DOHH2 (cell line): Measurements from ENCODE around the gene FAAP20.

Source experiments
- H3F3A ChIP-seq: fragments of 200-600 bp; sonication (generic), shearing (Covaris generic); 2 replicates; pipeline ENCODE4 v1.6.0; 2016; ENCODE audit warnings: antibody characterized with exemption, mild to moderate bottlenecking; ENCODE audit not compliant: control insufficient read depth, insufficient read depth
- H3K27ac ChIP-seq: fragments of 200-600 bp; sonication (generic); 2 replicates; pipeline ENCODE4 v1.5.1; 2014; ENCODE audit warnings: low read depth, mild to moderate bottlenecking, low read length, moderate library complexity
- H3K27me3 ChIP-seq: fragments of 200-600 bp; sonication (generic); 2 replicates; pipeline ENCODE4 v1.6.1; 2014; ENCODE audit warnings: mild to moderate bottlenecking, low read length, mixed read lengths; ENCODE audit not compliant: control insufficient read depth
- H3K36me3 ChIP-seq: fragments of 200-600 bp; sonication (generic); 2 replicates; pipeline ENCODE4 v1.6.1; 2014; ENCODE audit warnings: mild to moderate bottlenecking, low read length, moderate library complexity, mixed read lengths; ENCODE audit not compliant: control insufficient read depth
- H3K4me1 ChIP-seq: fragments of 200-600 bp; sonication (generic); 2 replicates; pipeline ENCODE4 v1.6.1; 2014; ENCODE audit warnings: mild to moderate bottlenecking, low read length, mixed read lengths; ENCODE audit not compliant: control insufficient read depth
- H3K4me2 ChIP-seq: fragments of 200-600 bp; sonication (generic); 2 replicates; pipeline ENCODE4 v1.6.0; 2014; ENCODE audit warnings: mild to moderate bottlenecking, low read length, moderate library complexity
- H3K4me3 ChIP-seq: fragments of 200-600 bp; sonication (generic); 2 replicates; pipeline ENCODE4 v1.5.1; 2014; ENCODE audit warnings: mild to moderate bottlenecking, low read length, mixed read lengths
- H3K79me2 ChIP-seq: fragments of 200-600 bp; sonication (generic); 2 replicates; pipeline ENCODE4 v1.6.1; 2014; ENCODE audit warnings: mild to moderate bottlenecking, low read length, mixed read lengths; ENCODE audit not compliant: control insufficient read depth
- H3K9me2 ChIP-seq: fragments of 200-600 bp; sonication (generic); replicated peaks from 2 replicates; pipeline ENCODE4 v1.6.1; 2014; ENCODE audit warnings: mild to moderate bottlenecking, low read length, mixed read lengths; ENCODE audit not compliant: control insufficient read depth
- H3K9me3 ChIP-seq: fragments of 200-600 bp; sonication (generic); 2 replicates; pipeline ENCODE4 v1.6.1; 2014; ENCODE audit warnings: antibody characterized with exemption, low read length, mixed read lengths; ENCODE audit not compliant: control insufficient read depth, insufficient read depth
- H4K20me1 ChIP-seq: fragments of 200-600 bp; sonication (generic); 2 replicates; pipeline ENCODE4 v1.6.0; 2014; ENCODE audit warnings: low read depth, mild to moderate bottlenecking, antibody characterized with exemption, low read length, moderate library complexity; ENCODE audit not compliant: control insufficient read depth, insufficient read depth
- CTCF ChIP-seq: fragments of 200-600 bp; sonication (generic); IDR thresholded peaks from one replicate; pipeline ENCODE4 v1.5.1; 2014; ENCODE audit warnings: antibody characterized with exemption, mild to moderate bottlenecking, low read depth, low read length; ENCODE audit not compliant: poor library complexity, severe bottlenecking
- EZH2phosphoT487 ChIP-seq: fragments of 200-600 bp; sonication (generic); IDR thresholded peaks from 2 replicates; pipeline ENCODE4 v1.6.1; 2017; ENCODE audit warnings: borderline replicate concordance, mild to moderate bottlenecking, antibody characterized with exemption, low read length, moderate library complexity, mixed read lengths

FAAP20 gene

DNA sequence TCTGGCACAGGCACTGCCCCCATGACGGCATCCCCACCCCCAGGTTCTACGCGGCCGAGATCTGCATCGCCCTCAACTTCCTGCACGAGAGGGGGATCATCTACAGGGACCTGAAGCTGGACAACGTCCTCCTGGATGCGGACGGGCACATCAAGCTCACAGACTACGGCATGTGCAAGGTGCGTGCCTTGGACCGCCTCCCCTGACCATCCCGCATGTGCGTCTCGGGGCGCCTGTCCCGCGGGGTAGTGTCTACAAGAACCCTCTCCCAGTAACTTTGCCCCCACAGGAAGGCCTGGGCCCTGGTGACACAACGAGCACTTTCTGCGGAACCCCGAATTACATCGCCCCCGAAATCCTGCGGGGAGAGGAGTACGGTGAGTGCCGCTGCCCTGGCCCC, 22.6 kb downstream of the FAAP20 start:
- no peaks in the 10 kb centered on the region for H3K79me2 ChIP-seq
- no peaks in the 10 kb centered on the region for H3K27me3 ChIP-seq
- no peak for TF ChIP-seq EZH2phosphoT487
- TF ChIP-seq CTCF, result no peak
- H3K36me3 ChIP-seq, result no peaks in the 10 kb centered on the region
- no peaks in the 10 kb centered on the region for H3K9me3 ChIP-seq
- no peaks in the 10 kb centered on the region for H3K9me2 ChIP-seq
- H3F3A ChIP-seq, result no peaks in the 10 kb centered on the region
- 0 out of 2 replicates have a peak, but pooled peaks cover 3% of the 10 kb centered on the region for H4K20me1 ChIP-seq
- H3K4me2 ChIP-seq, result no peak overlapping the region
- H3K4me3 ChIP-seq, result no peak overlapping the region
- no peaks in the 10 kb centered on the region for H3K4me1 ChIP-seq
- H3K27ac ChIP-seq, result no peak overlapping the region

- H3K36me3 ChIP-seq, result no peaks in the 10 kb centered on the region
Measured at GRCh38 chr1:2170211-2170610, 24.4 kb downstream of the FAAP20 start.

GRCh38 chr1:2169200-2169836, 25.3 kb downstream of the FAAP20 start:
- Histone ChIP-seq H3K4me3 (no peak overlapping the region), H3K27me3 (no peaks in the 10 kb centered on the region), H3K9me2 (no peaks in the 10 kb centered on the region), H3F3A (no peaks in the 10 kb centered on the region), H3K4me2 (no peak overlapping the region), H3K79me2 (no peaks in the 10 kb centered on the region), H3K36me3 (no peaks in the 10 kb centered on the region), H3K4me1 (no peaks in the 10 kb centered on the region), H4K20me1 (0 out of 2 replicates have a peak, but pooled peaks cover 3% of the 10 kb centered on the region), H3K9me3 (no peaks in the 10 kb centered on the region), H3K27ac (no peak overlapping the region)
- no peak for TF ChIP-seq CTCF
- no peak for TF ChIP-seq EZH2phosphoT487

More at GRCh38 chr1:2170211-2170610, 24.4 kb downstream of the FAAP20 start:
- no peak overlapping the region for H3K27ac ChIP-seq
- H3K79me2 ChIP-seq, result no peaks in the 10 kb centered on the region
- H3F3A ChIP-seq, result no peaks in the 10 kb centered on the region
- no peaks in the 10 kb centered on the region for H3K9me2 ChIP-seq
- H3K4me1 ChIP-seq, result no peaks in the 10 kb centered on the region
- 0 out of 2 replicates have a peak, but pooled peaks cover 3% of the 10 kb centered on the region for H4K20me1 ChIP-seq
- TF ChIP-seq EZH2phosphoT487 (no peak), CTCF (no peak)
- no peak overlapping the region for H3K4me3 ChIP-seq
- H3K27me3 ChIP-seq, result no peaks in the 10 kb centered on the region
- H3K4me2 ChIP-seq, result no peak overlapping the region
- H3K9me3 ChIP-seq, result no peaks in the 10 kb centered on the region
